ENCODE results near the gene PRODH.
"Not testable (repeated sequence)": the region's sequence is repeated elsewhere in the genome, so short reads cannot be mapped to it uniquely, and the experiment has no call there.

PRODH gene

DNA sequence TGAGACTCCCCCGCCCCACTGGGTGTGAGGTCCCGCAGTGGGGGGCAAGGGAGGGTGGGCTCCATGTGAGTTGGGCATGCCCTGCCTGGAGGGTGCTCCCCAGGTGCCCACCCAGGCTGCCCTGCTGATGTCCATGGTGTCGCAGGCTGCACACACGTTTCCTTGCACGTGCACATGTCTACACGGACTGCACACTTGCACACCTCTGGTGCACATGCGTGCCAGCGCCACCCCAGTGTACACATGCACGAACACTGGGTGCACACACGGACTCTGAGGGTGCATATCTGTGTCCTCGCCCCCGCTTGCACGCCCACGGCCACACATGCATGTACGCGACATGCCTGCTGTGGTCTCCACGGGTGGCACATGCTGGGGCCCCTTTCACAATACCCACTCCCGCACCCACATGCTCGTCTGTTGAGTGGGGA, 35.2 kb upstream of the PRODH start:
- DNase-seq (ENCODE audit: low read depth): no peak
- TF ChIP-seq, protein P1, sequence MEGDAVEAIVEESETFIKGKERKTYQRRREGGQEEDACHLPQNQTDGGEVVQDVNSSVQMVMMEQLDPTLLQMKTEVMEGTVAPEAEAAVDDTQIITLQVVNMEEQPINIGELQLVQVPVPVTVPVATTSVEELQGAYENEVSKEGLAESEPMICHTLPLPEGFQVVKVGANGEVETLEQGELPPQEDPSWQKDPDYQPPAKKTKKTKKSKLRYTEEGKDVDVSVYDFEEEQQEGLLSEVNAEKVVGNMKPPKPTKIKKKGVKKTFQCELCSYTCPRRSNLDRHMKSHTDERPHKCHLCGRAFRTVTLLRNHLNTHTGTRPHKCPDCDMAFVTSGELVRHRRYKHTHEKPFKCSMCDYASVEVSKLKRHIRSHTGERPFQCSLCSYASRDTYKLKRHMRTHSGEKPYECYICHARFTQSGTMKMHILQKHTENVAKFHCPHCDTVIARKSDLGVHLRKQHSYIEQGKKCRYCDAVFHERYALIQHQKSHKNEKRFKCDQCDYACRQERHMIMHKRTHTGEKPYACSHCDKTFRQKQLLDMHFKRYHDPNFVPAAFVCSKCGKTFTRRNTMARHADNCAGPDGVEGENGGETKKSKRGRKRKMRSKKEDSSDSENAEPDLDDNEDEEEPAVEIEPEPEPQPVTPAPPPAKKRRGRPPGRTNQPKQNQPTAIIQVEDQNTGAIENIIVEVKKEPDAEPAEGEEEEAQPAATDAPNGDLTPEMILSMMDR (conservative IDR thresholded peaks at IDR 0.05; ENCODE audit: low read depth, low read length): no peak
- no peak overlapping the region for H3K4me3 ChIP-seq (ENCODE audit: low read depth, low read length)

DNA sequence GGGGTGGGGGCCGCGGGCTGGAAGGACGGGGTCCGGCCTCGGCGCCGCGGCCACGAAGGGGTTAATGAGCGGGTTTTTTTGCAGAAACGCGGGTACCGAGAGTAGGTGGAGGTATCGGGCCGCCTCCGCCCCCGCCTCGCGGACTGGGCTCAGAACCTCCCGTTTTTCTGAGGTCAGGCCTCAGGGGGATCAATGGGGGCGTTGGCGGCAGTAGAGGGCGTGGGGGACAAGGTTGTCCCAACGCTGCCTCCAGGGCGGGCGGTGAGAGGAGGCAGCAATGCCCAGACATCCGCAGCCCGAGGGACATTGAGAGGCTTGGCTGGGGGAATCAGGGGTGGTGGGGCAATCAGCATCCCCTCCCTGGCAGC, 34.8 kb upstream of the PRODH start:
- TF ChIP-seq, protein P1 (conservative IDR thresholded peaks at IDR 0.05; ENCODE audit: low read depth, low read length): no peak
- no peak for DNase-seq (ENCODE audit: low read depth)
- H3K4me3 ChIP-seq (ENCODE audit: low read depth, low read length): no peak overlapping the region

DNA sequence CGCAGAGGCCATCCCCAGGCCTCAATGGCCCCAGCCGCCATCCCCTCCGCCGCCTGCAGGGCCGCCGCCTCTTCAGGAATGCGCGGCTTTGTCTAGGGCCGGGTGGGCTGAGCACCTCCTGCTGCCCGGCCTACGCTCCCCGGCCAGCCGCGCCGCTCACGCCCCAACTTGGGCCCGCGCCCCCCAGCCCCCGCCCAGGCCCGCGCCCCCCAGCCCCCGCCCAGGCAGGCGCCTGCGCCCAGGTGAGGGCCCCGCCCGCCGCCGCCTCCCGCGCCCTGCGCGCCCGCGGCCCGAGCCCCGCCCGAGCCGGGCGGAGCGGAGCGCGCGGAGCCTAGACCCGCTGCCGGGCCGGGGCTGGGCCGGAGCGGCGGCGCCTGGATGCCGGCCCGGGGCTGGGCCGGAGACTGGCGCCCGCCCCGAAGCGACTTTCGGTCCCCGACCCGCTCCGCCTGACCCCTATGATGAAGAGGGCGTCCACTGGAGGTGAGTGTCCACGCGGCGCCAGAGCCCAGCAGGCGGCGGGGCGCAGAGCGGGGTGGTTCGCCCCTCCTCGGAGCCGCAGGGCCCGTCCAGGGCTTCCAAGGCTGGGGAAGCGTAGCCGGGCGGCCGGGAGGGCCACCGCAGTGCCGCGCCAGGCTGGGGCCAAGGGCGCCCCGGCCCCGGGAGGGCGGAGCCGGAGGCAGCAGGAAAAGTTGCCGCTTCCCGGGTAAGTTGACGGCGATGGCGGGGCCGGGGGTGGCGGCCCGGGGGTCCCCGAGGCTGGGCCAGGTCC, 34.3 kb upstream of the PRODH start:
- DNase-seq (ENCODE audit: low read depth): no peak
- TF ChIP-seq, protein P1 (conservative IDR thresholded peaks at IDR 0.05; ENCODE audit: low read depth, low read length): no peak
- H3K4me3 ChIP-seq (ENCODE audit: low read depth, low read length): peak overlapping the region; percentile 34

DNA sequence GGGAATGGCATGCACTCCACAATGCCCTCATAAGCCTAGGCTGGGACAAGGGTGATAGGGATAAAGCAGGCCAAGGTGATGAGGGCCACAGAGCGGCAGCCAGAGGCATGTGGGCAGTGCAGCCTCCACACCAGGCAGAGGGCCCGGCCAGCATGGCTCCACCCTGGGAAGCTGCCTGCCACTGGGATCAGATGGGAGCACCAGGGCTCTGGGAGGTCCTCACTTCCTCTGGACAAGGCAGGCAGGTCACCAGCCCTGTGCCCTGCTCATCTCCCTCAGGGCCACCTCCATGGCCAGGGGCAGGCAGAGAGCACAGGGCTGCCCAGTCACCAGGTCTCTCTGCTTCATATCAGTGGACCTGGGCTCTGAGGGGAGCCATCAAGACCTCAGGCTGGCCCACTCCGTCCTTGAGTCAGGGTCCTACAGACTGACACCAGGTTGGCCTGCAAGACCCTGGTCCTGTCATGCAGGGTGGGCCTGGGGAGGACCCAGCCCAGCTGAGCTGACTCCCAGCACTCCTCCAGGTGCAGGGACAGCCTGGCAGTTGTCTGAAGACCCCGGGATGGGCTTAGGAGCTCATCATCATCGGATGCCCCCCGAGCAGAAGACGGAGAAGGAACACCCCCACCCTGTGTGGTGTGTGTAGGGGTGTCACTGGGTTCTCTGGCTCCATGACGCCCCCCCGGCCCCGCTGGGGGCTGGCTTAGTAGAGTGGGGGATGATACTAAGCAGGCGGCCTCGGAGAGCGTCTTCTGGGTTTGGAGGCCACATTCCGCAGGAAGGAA, 33.3 kb upstream of the PRODH start:
- DNase-seq (ENCODE audit: low read depth); H3K4me3 ChIP-seq (ENCODE audit: low read depth, low read length): not testable (repeated sequence)

DNA sequence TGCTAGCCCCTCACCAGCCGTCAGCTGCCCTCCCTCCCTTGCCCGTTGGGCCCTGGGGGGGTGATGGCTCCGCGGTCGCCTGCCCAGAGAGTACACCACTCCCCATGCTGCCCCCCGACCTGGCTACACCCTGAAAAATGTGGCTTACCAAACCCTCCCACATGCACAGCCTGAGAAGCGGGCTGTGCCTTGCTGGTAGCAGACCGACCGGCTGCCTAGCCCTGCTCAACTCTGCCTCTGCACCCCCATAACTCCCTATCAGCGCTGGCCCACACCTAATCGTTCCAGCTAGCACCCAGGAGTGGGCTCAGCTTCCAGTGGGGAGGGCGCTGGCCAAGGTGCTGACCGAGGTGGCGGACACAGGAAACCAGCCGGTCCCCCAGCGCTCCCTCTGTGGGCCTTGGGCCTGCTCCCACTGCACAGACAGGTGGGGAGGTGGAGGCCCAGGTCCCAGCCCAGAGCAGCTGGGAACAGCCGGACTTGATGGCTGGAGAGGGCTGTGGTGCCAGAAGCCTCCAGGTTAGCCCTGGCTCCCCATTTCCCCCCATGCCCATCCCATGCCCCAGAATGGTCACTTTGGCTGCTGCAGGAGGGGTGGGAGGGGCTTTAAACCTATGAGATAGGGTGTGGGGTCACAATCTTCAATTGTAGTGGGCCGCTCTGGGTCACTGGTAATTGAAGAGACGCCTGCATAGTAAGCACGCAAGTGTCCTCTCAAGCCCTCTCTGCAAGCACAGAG, 32.1 kb upstream of the PRODH start:
- no peak overlapping the region for H3K4me3 ChIP-seq (ENCODE audit: low read depth, low read length)
- TF ChIP-seq, protein P1 (conservative IDR thresholded peaks at IDR 0.05; ENCODE audit: low read depth, low read length): no peak
- peak; percentile 40 for DNase-seq (ENCODE audit: low read depth)

DNA sequence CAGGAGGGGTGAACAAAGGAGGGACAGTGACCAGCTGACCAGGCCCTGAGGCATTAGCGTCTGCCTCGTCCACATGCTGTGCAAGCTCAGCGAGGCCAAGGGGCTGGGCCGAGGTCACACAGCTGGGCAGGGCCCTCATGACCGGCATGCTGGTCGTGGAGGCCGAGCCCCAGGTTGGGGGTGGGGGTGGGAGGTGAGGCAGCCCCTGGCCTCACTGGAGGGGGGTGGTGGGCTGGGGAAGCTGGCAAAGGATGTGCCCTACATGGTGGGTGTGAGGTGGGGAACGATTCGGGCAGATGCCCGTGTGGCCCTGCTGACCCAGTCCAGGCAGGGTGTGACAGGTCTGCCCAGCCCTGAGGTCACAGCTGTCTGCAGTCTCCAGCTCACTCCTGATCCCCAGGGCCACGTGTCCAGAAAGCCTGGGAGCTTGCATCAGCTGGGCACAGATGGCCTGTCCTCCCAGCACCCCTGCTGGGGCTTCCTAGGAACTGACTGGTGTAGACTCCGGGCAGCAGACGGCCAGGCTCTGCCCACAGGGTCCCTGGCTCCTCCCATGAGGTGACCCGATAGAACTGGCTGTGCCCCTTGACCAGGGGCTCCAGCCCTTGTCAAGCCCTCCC, 31.4 kb upstream of the PRODH start:
- not testable (repeated sequence) for H3K4me3 ChIP-seq (ENCODE audit: low read depth, low read length)

DNA sequence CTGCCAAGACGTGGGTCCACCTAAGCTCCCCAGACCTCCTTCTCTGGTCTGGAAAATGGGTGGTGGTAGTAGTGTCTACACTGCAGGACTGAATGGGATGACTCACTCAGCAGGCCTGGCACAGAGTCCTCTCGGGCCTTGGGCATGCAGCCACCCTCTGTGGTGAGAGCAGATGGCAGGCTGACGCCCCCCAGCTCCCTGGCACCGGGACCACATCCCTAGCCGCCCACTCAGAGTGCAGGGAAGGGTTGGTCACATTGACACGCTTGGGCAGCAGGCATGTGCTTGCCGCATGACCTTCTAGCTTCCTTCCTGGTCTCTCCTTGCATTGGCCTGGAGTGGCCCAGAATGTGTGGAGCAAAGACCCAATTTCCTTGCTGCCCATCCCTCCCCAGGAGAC, 30.7 kb upstream of the PRODH start:
- H3K4me3 ChIP-seq (ENCODE audit: low read depth, low read length): no peak overlapping the region
- TF ChIP-seq, protein P1 (conservative IDR thresholded peaks at IDR 0.05; ENCODE audit: low read depth, low read length): no peak
- DNase-seq (ENCODE audit: low read depth): no peak

More for the DNA sequence above, 31.4 kb upstream of the PRODH start:
- DNase-seq (ENCODE audit: low read depth): peak; percentile 9
